ENCODE measurements around the gene PIGQ.

Gene PIGQ

GRCh38 chr16:619476-620100 is 49.8 kb downstream of the PIGQ start:
- Histone ChIP-seq H3K4me1 (peaks cover 0 to 5% (median 0%) of the 10 kb centered on the region in 4 donors), H3K9me3 (no peaks in the 10 kb centered on the region), H3K27me3 (no peaks in the 10 kb centered on the region), H3K27ac (no peak overlapping the region), H3K4me3 (no peak overlapping the region), H3K36me3 (peaks cover 0 to 26% (median 9%) of the 10 kb centered on the region in 3 donors)
- no peak for DNase-seq
- intact Hi-C loops (cut with DNase I; ENCODE audit: low total_unique reads): no loop called here
- no peak for TF ChIP-seq CTCF (IDR thresholded peaks at IDR 0.05)

- no peak overlapping the region for H3K27ac ChIP-seq
- no peaks in the 10 kb centered on the region for H3K9me3 ChIP-seq
- H3K27me3 ChIP-seq: no peaks in the 10 kb centered on the region
- DNase-seq: no peak
- peaks cover under 1 to 39% (median 17%) of the 10 kb centered on the region in 3 donors for H3K36me3 ChIP-seq
- no peak overlapping the region for H3K4me3 ChIP-seq
- TF ChIP-seq CTCF (IDR thresholded peaks at IDR 0.05): no peak
- peaks cover 0 to 5% (median 0%) of the 10 kb centered on the region in 4 donors for H3K4me1 ChIP-seq
- intact Hi-C loops (cut with DNase I; ENCODE audit: low total_unique reads): no loop called here
These were observed 51.1 kb downstream of the PIGQ start for GRCh38 chr16:620700-621525.

GRCh38 chr16:621526-622105 is 51.8 kb downstream of the PIGQ start:
- H3K36me3 ChIP-seq: peaks cover 7 to 45% (median 24%) of the 10 kb centered on the region in 3 donors
- no peaks in the 10 kb centered on the region for H3K27me3 ChIP-seq
- H3K4me3 ChIP-seq: no peak overlapping the region
- H3K27ac ChIP-seq: no peak overlapping the region
- intact Hi-C loops (cut with DNase I; ENCODE audit: low total_unique reads): no loop called here
- H3K9me3 ChIP-seq: no peaks in the 10 kb centered on the region
- DNase-seq: no peak
- H3K4me1 ChIP-seq: peaks cover 0 to 5% (median 0%) of the 10 kb centered on the region in 4 donors
- TF ChIP-seq CTCF (IDR thresholded peaks at IDR 0.05): no peak

- H3K9me3 ChIP-seq: no peaks in the 10 kb centered on the region
- no peak for TF ChIP-seq CTCF (IDR thresholded peaks at IDR 0.05)
- peaks cover 0 to 5% (median 0%) of the 10 kb centered on the region in 4 donors for H3K4me1 ChIP-seq
- DNase-seq: no peak
- H3K36me3 ChIP-seq: peaks cover 15 to 45% (median 28%) of the 10 kb centered on the region in 3 donors
- H3K27ac ChIP-seq: no peak overlapping the region
- H3K27me3 ChIP-seq: no peaks in the 10 kb centered on the region
- no peak overlapping the region for H3K4me3 ChIP-seq
- intact Hi-C loops (cut with DNase I; ENCODE audit: low total_unique reads): no loop called here
These were observed 53.1 kb downstream of the PIGQ start for GRCh38 chr16:622920-623280.

GRCh38 chr16:624526-625070 is 54.8 kb downstream of the PIGQ start:
- H3K36me3 ChIP-seq: peaks cover 15 to 49% (median 35%) of the 10 kb centered on the region in 3 donors
- peaks cover 0 to 6% (median 0%) of the 10 kb centered on the region in 4 donors for H3K4me1 ChIP-seq
- H3K27me3 ChIP-seq: no peaks in the 10 kb centered on the region
- intact Hi-C loops (cut with DNase I; ENCODE audit: low total_unique reads): no loop called here
- no peak for TF ChIP-seq CTCF (IDR thresholded peaks at IDR 0.05)
- no peak for DNase-seq
- no peaks in the 10 kb centered on the region for H3K9me3 ChIP-seq
- H3K4me3 ChIP-seq: no peak overlapping the region
- no peak overlapping the region for H3K27ac ChIP-seq
